CD1c-positive myeloid dendritic cell (primary cell): Measurements from ENCODE around the gene PLK5.
"Not testable (repeated sequence)": the region's sequence is repeated elsewhere in the genome, so short reads cannot be mapped to it uniquely, and the experiment has no call there.

Source experiments
- DNase-seq: peaks from one replicate; pipeline ENCODE4 v3.0.0-alpha.2; 2016; ENCODE audit errors: extremely low spot score

PLK5 gene

DNA sequence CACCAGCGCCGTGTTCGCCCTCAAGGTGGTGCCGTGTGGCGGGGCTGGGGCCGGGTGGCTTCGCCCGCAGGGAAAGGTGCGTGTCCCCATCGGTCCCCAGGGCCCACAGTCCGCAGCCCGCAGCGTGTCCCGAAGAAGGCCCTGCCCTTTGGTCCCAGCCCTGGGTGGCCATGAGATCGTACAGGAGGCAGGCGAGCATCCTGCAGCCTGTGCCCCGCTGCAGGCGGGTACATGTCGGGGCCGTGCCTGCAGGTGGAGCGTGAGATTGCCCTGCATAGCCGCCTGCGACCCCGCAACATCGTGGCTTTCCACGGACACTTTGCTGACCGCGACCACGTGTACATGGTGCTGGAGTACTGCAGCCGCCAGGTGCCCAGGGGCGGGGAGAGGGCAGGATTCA lies 1.5 kb downstream of the PLK5 start:
- no peak for DNase-seq

- DNase-seq: no peak
Observed at GRCh38 chr19:1526066-1526778, 2.3 kb downstream of the PLK5 start.

DNA sequence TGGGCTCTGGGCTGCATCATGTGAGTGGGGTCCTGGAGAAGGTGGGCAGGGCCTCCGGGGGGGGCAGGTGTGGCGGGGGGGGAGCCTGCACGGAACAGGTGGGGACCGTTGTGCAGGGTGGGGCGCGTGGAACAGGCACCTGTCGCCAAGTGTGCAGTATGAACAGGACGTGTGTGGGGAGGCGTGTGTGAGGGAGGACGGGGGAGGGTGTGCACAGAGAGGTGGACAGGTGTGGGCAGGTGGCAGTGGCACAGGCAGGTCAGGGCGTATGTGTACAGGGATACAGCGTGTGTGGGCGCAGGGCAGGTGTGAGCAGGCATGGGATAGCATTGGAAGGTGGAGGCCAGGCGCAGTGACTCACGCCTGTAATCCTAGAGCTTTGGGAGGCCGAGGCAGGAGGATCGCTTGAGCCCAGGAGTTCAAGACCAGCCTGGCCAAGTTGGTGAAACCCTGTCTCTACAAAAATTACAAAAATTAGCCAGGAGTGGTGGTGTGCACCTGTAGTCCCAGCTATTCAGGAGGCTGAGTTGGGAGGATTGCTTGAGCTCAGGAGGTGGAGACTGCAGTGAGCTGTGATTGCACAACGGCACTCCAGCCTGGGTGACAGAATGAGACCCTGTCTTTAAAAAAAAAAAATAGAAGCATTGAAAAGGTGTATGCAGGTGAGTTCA lies 3.2 kb downstream of the PLK5 start:
- no peak for DNase-seq

DNA sequence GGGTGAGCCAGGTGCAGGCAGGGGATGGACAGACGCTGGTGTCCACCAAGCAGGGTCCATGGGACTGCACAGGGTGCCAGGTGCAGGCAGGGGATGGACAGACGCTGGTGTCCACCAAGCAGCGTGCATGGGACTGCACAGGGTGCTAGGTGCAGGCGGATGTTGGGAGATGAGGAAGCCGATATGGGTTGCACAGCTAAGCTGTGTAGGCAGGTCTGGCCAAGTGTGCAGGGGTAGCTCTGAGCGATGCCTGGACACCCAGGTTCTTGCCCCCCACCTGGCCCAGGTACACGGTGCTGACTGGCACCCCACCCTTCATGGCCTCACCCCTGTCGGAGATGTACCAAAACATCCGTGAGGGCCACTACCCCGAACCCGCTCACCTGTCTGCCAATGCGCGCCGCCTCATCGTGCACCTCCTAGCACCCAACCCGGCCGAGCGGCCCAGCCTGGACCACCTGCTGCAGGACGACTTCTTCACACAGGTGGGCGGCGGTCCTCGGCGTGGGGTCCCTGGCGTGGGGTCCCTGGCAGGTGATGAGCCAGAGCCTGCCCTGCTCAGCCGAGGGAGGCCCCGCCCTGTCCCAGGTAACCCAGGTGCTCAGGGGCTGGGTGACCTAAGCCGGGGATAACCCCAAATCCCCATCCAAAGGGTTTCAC lies 3.9 kb downstream of the PLK5 start:
- DNase-seq: no peak

- DNase-seq: no peak
Observed at GRCh38 chr19:1528596-1529429, 4.9 kb downstream of the PLK5 start.

GRCh38 chr19:1529430-1529816 lies 5.5 kb downstream of the PLK5 start:
- DNase-seq: no peak

DNA sequence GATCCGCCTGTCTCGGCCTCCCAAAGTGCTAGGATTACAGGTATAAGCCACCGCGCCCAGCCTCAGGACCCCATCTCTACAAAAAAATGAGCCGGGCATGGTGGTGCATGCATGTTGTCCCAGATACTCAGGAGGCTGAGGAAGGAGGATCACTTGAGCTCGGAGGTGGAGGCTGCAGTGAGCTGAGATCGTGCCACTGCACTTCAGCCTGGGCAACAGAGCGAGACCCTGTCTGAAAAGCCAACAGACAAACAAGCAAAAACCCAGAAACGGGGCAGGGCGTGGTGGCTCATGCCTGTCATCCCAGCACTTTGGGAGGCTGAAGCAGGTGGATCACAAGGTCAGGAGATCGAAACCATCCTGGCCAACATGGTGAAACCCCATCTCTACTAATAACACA lies 7.0 kb downstream of the PLK5 start:
- DNase-seq: not testable (repeated sequence)

GRCh38 chr19:1531587-1531986 lies 7.7 kb downstream of the PLK5 start:
- DNase-seq: no peak

- no peak for DNase-seq
Observed at GRCh38 chr19:1532003-1532402, 8.1 kb downstream of the PLK5 start.

GRCh38 chr19:1533510-1534150 lies 9.8 kb downstream of the PLK5 start:
- DNase-seq: no peak

GRCh38 chr19:1534972-1535371 lies 11.1 kb downstream of the PLK5 start:
- DNase-seq: no peak

GRCh38 chr19:1535699-1536098 lies 11.8 kb downstream of the PLK5 start:
- not testable (repeated sequence) for DNase-seq

DNA sequence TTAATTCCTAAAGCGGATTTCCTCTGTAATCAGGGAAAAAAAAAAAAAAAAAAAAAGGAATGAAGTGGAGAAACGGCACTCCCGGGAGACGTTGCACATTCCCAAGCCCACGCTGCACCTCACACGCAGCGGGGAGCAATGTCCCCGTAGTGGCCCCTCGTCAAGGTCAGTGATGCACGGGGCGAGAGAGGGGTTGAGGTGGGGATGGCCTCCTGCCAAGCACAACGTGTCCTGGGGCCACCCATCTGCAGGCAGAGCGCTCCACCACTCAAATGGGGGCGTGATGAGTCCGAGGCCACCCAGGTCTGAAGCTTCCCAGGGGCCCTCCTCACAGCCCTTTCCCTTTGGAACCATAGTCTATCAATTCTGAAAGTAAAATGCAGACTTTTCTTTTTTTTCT lies 15.1 kb downstream of the PLK5 start:
- no peak for DNase-seq

GRCh38 chr19:1539749-1540148 lies 15.9 kb downstream of the PLK5 start:
- not testable (repeated sequence) for DNase-seq

DNA sequence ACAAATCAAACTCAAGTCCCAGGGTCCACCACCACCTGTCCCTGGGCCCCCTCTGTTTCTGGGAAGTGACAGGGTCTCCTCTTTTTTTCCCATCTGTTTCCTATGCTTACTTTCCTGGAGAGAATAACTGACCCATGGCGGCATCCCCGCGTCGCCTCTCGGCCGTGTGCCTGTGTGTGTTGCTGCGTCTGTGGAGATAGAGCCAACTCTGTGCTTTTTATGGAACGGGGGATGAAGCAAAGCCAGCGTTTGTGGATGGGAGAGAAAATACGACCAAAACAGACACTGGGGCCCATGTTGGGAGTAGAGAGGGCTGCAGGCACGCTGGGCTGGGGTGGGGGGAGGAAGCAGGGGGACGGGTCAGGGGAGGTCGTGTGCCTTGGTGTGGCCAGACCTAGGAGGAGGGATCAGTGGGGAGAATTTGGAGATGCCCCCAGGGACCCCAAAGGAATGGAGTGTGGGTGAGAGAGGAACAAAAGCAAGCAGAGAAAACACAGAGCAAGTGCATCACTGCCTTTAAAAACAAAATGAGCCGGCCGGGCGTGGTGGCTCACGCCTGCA lies 16.6 kb downstream of the PLK5 start:
- DNase-seq: no peak

DNA sequence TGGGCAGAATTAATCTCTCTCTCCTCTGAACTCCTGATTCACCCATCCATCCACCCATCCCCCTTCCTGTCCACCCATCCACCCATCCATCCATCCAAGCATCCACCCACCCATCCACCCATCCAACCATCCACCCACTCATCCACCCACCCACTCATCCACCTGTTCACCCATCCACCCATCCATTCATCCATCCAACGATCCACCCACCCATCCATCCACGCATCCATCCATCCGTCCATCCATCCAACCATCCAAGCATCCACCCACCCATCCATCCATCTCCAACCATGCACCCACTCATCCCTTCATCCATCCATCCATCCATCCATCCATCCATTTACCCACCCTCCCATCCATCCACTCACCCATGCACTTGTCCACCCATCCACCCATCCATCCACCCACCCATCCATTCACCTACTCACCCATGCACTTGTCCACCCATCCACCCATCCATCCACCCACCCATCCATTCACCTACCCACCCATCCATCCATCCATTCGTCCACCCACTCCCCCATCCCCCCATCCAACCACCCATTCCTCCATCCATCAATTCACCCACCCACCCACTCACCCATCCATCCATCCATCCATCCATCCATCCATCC lies 25.6 kb downstream of the PLK5 start:
- no peak for DNase-seq

- DNase-seq: no peak
Observed at GRCh38 chr19:1551068-1552040, 27.5 kb downstream of the PLK5 start.

GRCh38 chr19:1553415-1553814 lies 29.5 kb downstream of the PLK5 start:
- no peak for DNase-seq

DNA sequence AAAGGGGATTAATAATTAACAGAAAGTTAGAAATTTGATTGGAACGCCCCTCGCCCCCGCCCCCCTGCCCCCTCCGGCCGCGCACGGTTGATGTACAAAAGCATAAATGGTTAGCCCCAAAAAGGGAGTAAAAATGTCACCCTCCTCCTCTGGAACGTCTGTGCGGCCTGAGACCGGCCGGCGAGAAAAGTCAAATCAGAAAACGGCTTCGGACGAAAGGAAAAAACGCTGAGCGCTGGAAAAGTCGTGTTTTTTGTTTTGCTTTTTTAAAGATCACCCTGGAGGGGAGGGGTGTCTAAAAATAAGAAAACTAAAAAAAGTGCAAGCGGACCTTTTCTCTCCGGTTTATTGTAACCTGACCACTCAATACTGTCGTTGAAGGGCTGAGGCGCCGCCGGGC lies 31.1 kb downstream of the PLK5 start:
- no peak for DNase-seq
